Measurements from ENCODE around the gene B3GNT4.
"Not testable (repeated sequence)": the region's sequence is repeated elsewhere in the genome, so short reads cannot be mapped to it uniquely, and the experiment has no call there.

Gene B3GNT4

GRCh38 chr12:122215771-122216170 is 12.3 kb downstream of the B3GNT4 start:
- no peak for DNase-seq (ENCODE audit: low read depth, low spot score)

- DNase-seq (ENCODE audit: low read depth, low spot score) = no peak
Measured at GRCh38 chr12:122216445-122216844, 12.9 kb downstream of the B3GNT4 start.

GRCh38 chr12:122225683-122226365 is 22.3 kb downstream of the B3GNT4 start, which contains the start of gene DIABLO:
Gene DIABLO (minus strand): TSS chr12:122226052. CDS start chr12:122226014, 38 bp downstream.
- peak; percentile 98 for DNase-seq (ENCODE audit: low read depth, low spot score)

- DNase-seq (ENCODE audit: low read depth, low spot score) = no peak
Measured at GRCh38 chr12:122226366-122227125, 23.0 kb downstream of the B3GNT4 start.

GRCh38 chr12:122227341-122227740 is 23.8 kb downstream of the B3GNT4 start:
- no peak for DNase-seq (ENCODE audit: low read depth, low spot score)

DNA sequence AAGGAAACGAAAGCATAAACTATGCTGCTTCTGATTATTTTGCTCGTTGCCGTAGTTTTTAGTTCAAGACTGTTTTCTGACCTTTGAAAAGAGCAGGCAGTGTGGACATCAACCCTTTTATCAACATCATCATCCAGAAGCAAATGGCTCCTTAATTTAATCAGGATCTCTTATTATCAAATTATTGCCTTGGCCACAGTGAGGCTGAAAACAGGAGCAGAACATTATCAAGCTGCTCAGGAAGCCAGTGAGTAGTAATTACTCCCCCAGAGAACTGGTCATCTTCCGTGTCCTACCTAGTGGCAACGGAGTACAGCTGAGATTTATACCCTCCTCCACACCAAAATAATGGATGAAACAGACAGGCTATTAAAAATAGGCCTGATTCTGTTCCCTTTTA is 24.6 kb downstream of the B3GNT4 start:
- DNase-seq (ENCODE audit: low read depth, low spot score) = no peak

GRCh38 chr12:122230798-122231197 is 27.3 kb downstream of the B3GNT4 start:
- no peak for DNase-seq (ENCODE audit: low read depth, low spot score)

DNA sequence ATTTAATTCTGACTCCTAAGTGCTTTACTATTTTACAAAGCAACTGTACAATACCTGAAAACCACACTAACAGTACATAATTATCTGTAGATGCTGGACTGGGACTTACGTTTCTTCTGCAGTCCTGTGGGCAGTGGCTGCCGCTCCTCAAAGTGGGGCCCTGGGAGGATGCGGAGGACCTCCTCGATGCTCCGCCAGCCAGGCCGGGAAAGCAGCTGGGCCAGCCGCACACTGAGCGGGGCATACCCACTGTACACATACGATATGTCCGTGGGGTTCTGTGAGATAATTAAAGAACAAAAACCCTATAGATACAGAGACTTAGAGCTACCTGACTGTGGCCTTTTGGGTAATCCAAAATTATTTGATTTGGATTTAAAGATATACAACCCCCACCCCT is 29.2 kb downstream of the B3GNT4 start:
- no peak for DNase-seq (ENCODE audit: low read depth, low spot score)

GRCh38 chr12:122235741-122236140 is 32.2 kb downstream of the B3GNT4 start:
- DNase-seq (ENCODE audit: low read depth, low spot score) = no peak

DNA sequence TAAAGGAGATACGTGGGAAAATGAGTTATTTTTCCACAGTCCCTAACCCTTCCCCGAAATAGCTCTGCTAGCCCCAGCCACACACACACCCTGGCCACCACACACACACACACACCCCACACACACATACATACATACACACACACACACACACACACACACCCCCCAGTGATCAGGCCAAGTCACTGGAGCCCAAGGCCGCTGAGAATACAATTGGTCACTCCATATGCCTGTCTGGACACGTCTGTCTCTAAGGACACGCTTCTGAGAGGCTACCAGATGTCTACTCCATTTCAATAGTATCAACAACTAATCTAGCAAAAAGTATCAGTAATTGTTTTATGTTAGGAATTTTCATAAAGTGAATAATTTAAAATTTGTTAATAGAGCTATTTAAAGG is 35.4 kb downstream of the B3GNT4 start:
- DNase-seq (ENCODE audit: low read depth, low spot score) = no peak

DNA sequence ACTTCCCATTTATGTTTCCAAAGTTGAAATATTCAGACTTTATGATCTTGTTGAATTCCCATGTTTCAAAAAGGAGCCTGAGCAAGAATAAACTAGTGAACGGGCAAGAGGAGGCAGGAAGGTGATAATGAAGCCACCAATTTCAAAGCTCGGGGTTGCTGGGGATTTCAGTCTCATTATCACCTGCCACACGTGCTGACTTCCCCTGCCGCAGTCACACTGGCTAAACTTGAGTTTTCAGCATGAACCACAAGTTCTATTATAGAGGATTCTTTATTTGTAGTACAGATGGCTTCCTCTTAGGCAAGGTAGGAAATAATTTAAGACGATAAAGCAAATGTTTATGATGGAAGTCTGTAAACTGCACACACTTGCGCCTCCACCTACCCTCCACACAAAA is 40.5 kb downstream of the B3GNT4 start:
- no peak for DNase-seq (ENCODE audit: low read depth, low spot score)

DNA sequence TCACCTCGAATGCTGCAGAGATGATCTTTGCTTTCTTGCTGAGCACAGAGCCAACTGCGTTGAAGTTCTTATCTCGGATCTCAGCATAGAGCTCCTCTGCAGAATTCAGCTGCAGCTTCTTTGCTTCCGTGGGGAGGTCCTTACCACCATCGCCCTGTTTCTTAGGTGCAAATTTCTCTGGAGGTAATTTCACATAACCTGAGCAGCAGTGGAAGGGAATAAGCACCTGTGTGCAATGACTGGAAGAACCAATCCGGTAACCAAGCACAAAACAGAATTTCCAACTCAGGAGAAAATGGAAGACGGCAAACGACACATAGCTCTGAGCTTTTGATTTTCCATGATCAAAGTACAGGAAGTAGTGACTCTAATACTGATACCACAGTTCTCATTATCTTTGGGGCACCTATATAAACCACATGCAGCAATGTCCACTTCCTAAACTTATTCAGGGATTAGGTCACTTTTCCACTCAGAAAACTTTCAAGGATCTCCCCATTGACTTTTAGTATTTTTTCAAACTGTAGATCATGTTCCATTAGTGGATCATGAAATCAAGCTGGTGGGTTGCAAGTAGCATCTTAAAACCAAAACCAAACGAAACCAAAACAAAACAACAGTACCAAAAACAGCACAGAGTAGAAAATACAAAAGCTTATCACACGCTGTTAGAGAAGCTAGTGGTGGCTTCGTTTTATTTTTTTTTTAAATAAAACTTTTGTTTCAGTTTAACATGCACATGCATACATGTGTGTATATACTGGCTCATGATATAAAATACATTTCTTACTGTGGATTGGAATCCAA is 41.3 kb downstream of the B3GNT4 start:
- DNase-seq (ENCODE audit: low read depth, low spot score) = no peak

DNA sequence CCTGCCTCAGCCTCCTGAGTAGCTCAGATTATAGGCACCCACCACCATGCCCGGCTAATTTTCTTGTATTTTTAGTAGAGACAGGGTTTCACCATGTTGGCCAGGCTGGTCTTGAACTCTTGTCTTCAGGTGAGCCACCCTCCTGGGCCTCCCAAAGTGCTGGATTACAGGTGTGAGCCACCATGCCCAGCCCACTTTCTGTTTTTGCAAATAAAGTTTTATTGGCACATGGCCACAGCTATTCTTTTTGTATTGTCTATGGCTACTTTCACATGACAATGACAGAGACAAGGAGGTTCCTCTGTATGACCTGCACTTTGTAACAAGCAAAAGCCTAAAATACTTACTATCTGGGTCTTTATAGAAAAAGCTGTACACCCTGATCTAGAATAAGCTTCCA is 42.0 kb downstream of the B3GNT4 start:
- DNase-seq (ENCODE audit: low read depth, low spot score) = no peak

DNA sequence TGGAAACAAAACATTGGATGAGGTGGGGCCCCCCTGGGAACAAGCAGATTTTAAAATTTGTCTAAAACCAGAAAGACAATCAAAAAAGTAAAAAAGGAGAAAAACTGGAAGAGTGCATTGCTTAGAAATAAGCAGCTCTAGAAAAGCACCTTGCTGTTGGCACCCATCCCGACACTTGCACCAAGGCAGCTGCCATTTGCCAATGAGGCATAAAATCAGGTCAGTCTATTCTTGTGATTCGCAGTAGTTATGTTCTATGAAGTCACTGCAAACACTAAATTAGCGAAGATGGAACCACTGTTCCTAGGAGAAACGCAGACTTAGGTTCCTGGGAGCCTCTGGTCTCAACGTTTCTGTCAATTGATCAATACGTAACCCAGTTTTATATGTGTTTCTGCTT is 46.5 kb downstream of the B3GNT4 start:
- no peak for DNase-seq (ENCODE audit: low read depth, low spot score)

GRCh38 chr12:122250536-122250935 is 47.0 kb downstream of the B3GNT4 start:
- no peak for DNase-seq (ENCODE audit: low read depth, low spot score)

GRCh38 chr12:122258462-122258861 is 55.0 kb downstream of the B3GNT4 start:
- not testable (repeated sequence) for DNase-seq (ENCODE audit: low read depth, low spot score)

Measured in smooth muscle cell of the brain vasculature (primary cell).